Neural crest cell (in vitro differentiated cells): ENCODE results near the gene PCED1B. TPM values are rescaled to one million over a fixed set of nuclear protein-coding genes. Genes with fewer than 3 reads are reported as not detected.

Experiments
- DNase-seq: peaks from one replicate; pipeline ENCODE4 v3.0.0; 2021; ENCODE audit warnings: low read depth, mixed read lengths, low spot score
- H3K27ac Mint-ChIP-seq: one replicate; pipeline ENCODE4 v1.8.0; 2021; ENCODE audit warnings: mild to moderate bottlenecking, mixed read lengths; ENCODE audit not compliant: unreplicated experiment
- H3K27me3 Mint-ChIP-seq: 2 replicates; pipeline ENCODE4 v1.8.0; 2021; ENCODE audit warnings: low read depth, mild to moderate bottlenecking, mixed read lengths
- H3K36me3 Mint-ChIP-seq: 2 replicates; pipeline ENCODE4 v1.8.0; 2021; ENCODE audit warnings: low read depth, mild to moderate bottlenecking, mixed read lengths
- H3K4me1 Mint-ChIP-seq: 2 replicates; pipeline ENCODE4 v1.8.0; 2021; ENCODE audit warnings: mixed read lengths
- H3K4me3 Mint-ChIP-seq: one replicate; pipeline ENCODE4 v1.8.0; 2021; ENCODE audit warnings: mild to moderate bottlenecking, mixed read lengths
- H3K9me3 Mint-ChIP-seq: 2 replicates; pipeline ENCODE4 v1.8.0; 2021; ENCODE audit warnings: mixed read lengths
- CTCF ChIP-seq: fragments of 200-600 bp; sonication (generic); conservative IDR thresholded peaks from 2 replicates; pipeline ENCODE4 v1.5.0; 2021; ENCODE audit warnings: antibody characterized with exemption, mild to moderate bottlenecking
- total RNA-seq: library from RNA; stranded (reverse); gene quantifications from 2 replicates; pipeline ENCODE4 v1.2.1, GENCODE V29; 2021

Gene PCED1B
- total RNA-seq, 1 donor from 2014 or later: 0.47 TPM

GRCh38 chr12:47082283-47082682 is 2.9 kb downstream of the PCED1B start:
- no peak overlapping the region for H3K27ac Mint-ChIP-seq
- DNase-seq: no peak
- peaks cover 59% of the 10 kb centered on the region for H3K27me3 Mint-ChIP-seq
- no peaks in the 10 kb centered on the region for H3K36me3 Mint-ChIP-seq
- H3K4me1 Mint-ChIP-seq: peaks cover 70% of the 10 kb centered on the region
- H3K4me3 Mint-ChIP-seq: peak overlapping the region; percentile 60
- no peaks in the 10 kb centered on the region for H3K9me3 Mint-ChIP-seq
- TF ChIP-seq CTCF: no peak

GRCh38 chr12:47082796-47083621 is 3.6 kb downstream of the PCED1B start:
- no peaks in the 10 kb centered on the region for H3K36me3 Mint-ChIP-seq
- H3K9me3 Mint-ChIP-seq: no peaks in the 10 kb centered on the region
- TF ChIP-seq CTCF: no peak
- H3K4me3 Mint-ChIP-seq: peak overlapping the region; percentile 60
- peaks cover 75% of the 10 kb centered on the region for H3K4me1 Mint-ChIP-seq
- H3K27ac Mint-ChIP-seq: no peak overlapping the region
- H3K27me3 Mint-ChIP-seq: peaks cover 52% of the 10 kb centered on the region
- DNase-seq: no peak

- Mint-ChIP-seq H3K9me3 (no peaks in the 10 kb centered on the region), H3K36me3 (no peaks in the 10 kb centered on the region), H3K27ac (no peak overlapping the region), H3K27me3 (peaks cover 40% of the 10 kb centered on the region), H3K4me1 (peaks cover 74% of the 10 kb centered on the region), H3K4me3 (peak overlapping the region; percentile 69)
- DNase-seq: no peak
- no peak for TF ChIP-seq CTCF
Measured at GRCh38 chr12:47084172-47084571, 4.8 kb downstream of the PCED1B start.

GRCh38 chr12:47085815-47086252 is 6.4 kb downstream of the PCED1B start:
- Mint-ChIP-seq H3K27me3 (peaks cover 28% of the 10 kb centered on the region), H3K27ac (peak overlapping the region; percentile 20), H3K36me3 (no peaks in the 10 kb centered on the region), H3K9me3 (peaks cover 3% of the 10 kb centered on the region), H3K4me1 (peaks cover 64% of the 10 kb centered on the region), H3K4me3 (peak overlapping the region; percentile 69)
- TF ChIP-seq CTCF: no peak
- DNase-seq: no peak

GRCh38 chr12:47087088-47087688 is 7.8 kb downstream of the PCED1B start:
- DNase-seq: no peak
- Mint-ChIP-seq H3K27ac (no peak overlapping the region), H3K27me3 (peaks cover 15% of the 10 kb centered on the region), H3K4me1 (peaks cover 56% of the 10 kb centered on the region), H3K4me3 (peak overlapping the region; percentile 2), H3K36me3 (no peaks in the 10 kb centered on the region), H3K9me3 (peaks cover 6% of the 10 kb centered on the region)
- no peak for TF ChIP-seq CTCF
